H1 (cell line): Measurements from ENCODE around the gene MXD4.

Source experiments
- ATF3 ChIP-seq: IDR thresholded peaks from 2 replicates; pipeline ENCODE4 v1.6.1; 2011; ENCODE audit warnings: low read depth, mild to moderate bottlenecking, low read length; ENCODE audit not compliant: insufficient read depth
- CTCF ChIP-seq, 3 experiments: IDR thresholded peaks; 1 replicate in 2 of 3; 2 replicates in 1 of 3; pipeline versions ENCODE4 v1.5.1 to v1.6.1; 2011; ENCODE audit warnings: low read length in 3 of 3, mild to moderate bottlenecking in 3 of 3, inconsistent platforms in 2 of 3, low read depth in 1 of 3, moderate library complexity in 1 of 3; ENCODE audit not compliant: insufficient read depth in 1 of 3; ENCODE audit errors: control extremely low read depth in 1 of 3
- E2F6 ChIP-seq: IDR thresholded peaks from 2 replicates; pipeline ENCODE4 v1.6.1; 2012; ENCODE audit warnings: inconsistent platforms
- EP300 ChIP-seq, 2 experiments: IDR thresholded peaks; 1 replicate in 1 of 2; 2 replicates in 1 of 2; pipeline ENCODE4 v1.6.1; 2011 to 2012; ENCODE audit warnings: low read depth in 2 of 2, low read length in 2 of 2, mild to moderate bottlenecking in 2 of 2, borderline replicate concordance in 1 of 2, inconsistent platforms in 1 of 2, moderate library complexity in 1 of 2
- JUND ChIP-seq: IDR thresholded peaks from 2 replicates; pipeline ENCODE4 v1.6.1; 2011; ENCODE audit warnings: mild to moderate bottlenecking, improper control_type of control experiment, low read length
- SUZ12 ChIP-seq: fragments of 200-600 bp; sonication (generic); IDR thresholded peaks from 2 replicates; pipeline ENCODE4 v1.6.1; 2012; ENCODE audit warnings: mild to moderate bottlenecking, inconsistent platforms, low read length, moderate library complexity, mixed read lengths

GRCh38 chr4:2295900-2296442, 34.1 kb upstream of the MXD4 start:
- TF ChIP-seq ATF3 (no peak), CTCF (IDR thresholded peaks at IDR 0.05; ENCODE audit: control extremely low read depth in 1 of 3, insufficient read depth in 1 of 3, low read depth in 1 of 3, low read length in 3 of 3) (no peak), E2F6 (no peak), SUZ12 (no peak), EP300 (IDR thresholded peaks at IDR 0.05; ENCODE audit: borderline replicate concordance in 1 of 2, low read depth in 2 of 2, low read length in 2 of 2) (no peak), JUND (no peak)
